Smooth muscle cell (in vitro differentiated cells): ENCODE results near the gene MICU1. TPM values are rescaled to one million over a fixed set of nuclear protein-coding genes. Genes with fewer than 3 reads are reported as not detected.

Experiments
- DNase-seq: peaks from one replicate; lab custom pipeline; 2025; ENCODE audit not compliant: unreplicated experiment; lab: John Stamatoyannopoulos, UW
- H2AFZ ChIP-seq: fragments of 200-600 bp; sonication (generic); 2 replicates; pipeline ENCODE4 v1.6.0; 2016; ENCODE audit warnings: antibody characterized with exemption, low read depth, mild to moderate bottlenecking
- H3F3A ChIP-seq: fragments of 200-600 bp; sonication (generic); 2 replicates; pipeline ENCODE4 v1.6.0; 2017; ENCODE audit warnings: antibody characterized with exemption, low read depth
- H3K27ac ChIP-seq: fragments of 200-600 bp; sonication (generic); 2 replicates; pipeline ENCODE4 v1.5.1; 2016; ENCODE audit warnings: low read depth, mild to moderate bottlenecking
- H3K27me3 ChIP-seq: fragments of 200-600 bp; sonication (generic); 2 replicates; pipeline ENCODE4 v1.6.1; 2016; ENCODE audit warnings: low read depth, mild to moderate bottlenecking
- H3K36me3 ChIP-seq: fragments of 200-600 bp; sonication (generic); 2 replicates; pipeline ENCODE4 v1.5.1; 2016; ENCODE audit warnings: low read depth
- H3K4me1 ChIP-seq: fragments of 200-600 bp; sonication (generic); 2 replicates; pipeline ENCODE4 v1.5.1; 2016; ENCODE audit warnings: low read depth
- H3K4me2 ChIP-seq: fragments of 200-600 bp; sonication (generic); 2 replicates; pipeline ENCODE4 v1.6.0; 2016; ENCODE audit warnings: mild to moderate bottlenecking
- H3K4me3 ChIP-seq: fragments of 200-600 bp; sonication (generic); 2 replicates; pipeline ENCODE4 v1.5.1; 2016; ENCODE audit warnings: mild to moderate bottlenecking
- H3K79me2 ChIP-seq: fragments of 200-600 bp; sonication (generic); 2 replicates; pipeline ENCODE4 v1.6.0; 2016; ENCODE audit warnings: low read depth, mild to moderate bottlenecking
- H3K9ac ChIP-seq: fragments of 200-600 bp; sonication (generic); 2 replicates; pipeline ENCODE4 v1.6.0; 2016; ENCODE audit warnings: low read depth
- H3K9me3 ChIP-seq: fragments of 200-600 bp; sonication (generic); replicated peaks from 2 replicates; pipeline ENCODE4 v1.5.1; 2016; ENCODE audit warnings: low read depth
- H4K20me1 ChIP-seq: fragments of 200-600 bp; sonication (generic); 2 replicates; pipeline ENCODE4 v1.6.0; 2016; ENCODE audit warnings: low read depth
- CTCF ChIP-seq: fragments of 200-600 bp; sonication (generic); IDR thresholded peaks from 2 replicates; pipeline ENCODE4 v1.5.1; 2017; ENCODE audit warnings: borderline replicate concordance, mild to moderate bottlenecking, antibody characterized with exemption; ENCODE audit not compliant: insufficient read depth, poor library complexity, severe bottlenecking
- WGBS: methylation state at CpG from one replicate; pipeline ENCODE4 v1.1.7; 2016; ENCODE audit warnings: low lambda C conversion rate; 5-methylcytosine and 5-hydroxymethylcytosine counted together
- polyA plus RNA-seq: library from polyadenylated mRNA; unstranded; fragments of >200 nt; fragmentation: Nextera tagmentation; extraction: Ambion mirVana; gene quantifications from 2 replicates; pipeline ENCODE4 v1.2.1, GENCODE V29; 2016
- total RNA-seq: library from RNA; depleted of rRNA; stranded (reverse); fragments of >200 nt; gene quantifications from 2 replicates; pipeline ENCODE4 v1.2.3, GENCODE V29; 2014

MICU1 gene
- total and polyA plus RNA-seq, 2 experiments from 2014 or later, result 35.0 to 35.1 TPM

- no peaks in the 10 kb centered on the region for H4K20me1 ChIP-seq
- H3K27me3 ChIP-seq, result no peaks in the 10 kb centered on the region
- H3K36me3 ChIP-seq, result no peaks in the 10 kb centered on the region
- no peak overlapping the region for H3K4me3 ChIP-seq
- no peaks in the 10 kb centered on the region for H3K4me1 ChIP-seq
- H3K4me2 ChIP-seq, result no peak overlapping the region
- 98% methylated on average over 4 of the region's 4 CpGs for WGBS
- DNase-seq, result no peak
- TF ChIP-seq CTCF, result no peak
- H2AFZ ChIP-seq, result no peak overlapping the region
- H3K9ac ChIP-seq, result no peak overlapping the region
- no peaks in the 10 kb centered on the region for H3K79me2 ChIP-seq
- no peaks in the 10 kb centered on the region for H3F3A ChIP-seq
- H3K27ac ChIP-seq, result no peak overlapping the region
- no peaks in the 10 kb centered on the region for H3K9me3 ChIP-seq
These were observed 138.8 kb downstream of the MICU1 start for GRCh38 chr10:72487116-72487515.

GRCh38 chr10:72485701-72486100 is 140.2 kb downstream of the MICU1 start:
- Histone ChIP-seq H3K9ac (no peak overlapping the region), H3K79me2 (no peaks in the 10 kb centered on the region), H3K9me3 (no peaks in the 10 kb centered on the region), H3K4me3 (no peak overlapping the region), H3F3A (no peaks in the 10 kb centered on the region), H4K20me1 (no peaks in the 10 kb centered on the region), H3K27ac (no peak overlapping the region), H3K4me1 (no peaks in the 10 kb centered on the region), H3K36me3 (no peaks in the 10 kb centered on the region), H3K27me3 (no peaks in the 10 kb centered on the region), H3K4me2 (no peak overlapping the region), H2AFZ (no peak overlapping the region)
- TF ChIP-seq CTCF, result no peak
- 95% methylated on average over 3 of the region's 3 CpGs for WGBS
- DNase-seq, result no peak

- H3K4me3 ChIP-seq, result no peak overlapping the region
- no peaks in the 10 kb centered on the region for H4K20me1 ChIP-seq
- H3F3A ChIP-seq, result no peaks in the 10 kb centered on the region
- H3K9me3 ChIP-seq, result no peaks in the 10 kb centered on the region
- H3K79me2 ChIP-seq, result no peaks in the 10 kb centered on the region
- WGBS, result 96% methylated on average over 3 of the region's 3 CpGs
- DNase-seq, result no peak
- no peak for TF ChIP-seq CTCF
- H3K9ac ChIP-seq, result no peak overlapping the region
- no peak overlapping the region for H3K27ac ChIP-seq
- H3K4me1 ChIP-seq, result no peaks in the 10 kb centered on the region
- no peaks in the 10 kb centered on the region for H3K36me3 ChIP-seq
- no peaks in the 10 kb centered on the region for H3K27me3 ChIP-seq
- H2AFZ ChIP-seq, result no peak overlapping the region
- H3K4me2 ChIP-seq, result no peak overlapping the region
These were observed 141.4 kb downstream of the MICU1 start for GRCh38 chr10:72484521-72484920.

GRCh38 chr10:72483471-72483870 is 142.4 kb downstream of the MICU1 start:
- Histone ChIP-seq H3K9ac (no peak overlapping the region), H3K9me3 (no peaks in the 10 kb centered on the region), H3K4me3 (no peak overlapping the region), H3K27me3 (no peaks in the 10 kb centered on the region), H2AFZ (no peak overlapping the region), H3K27ac (no peak overlapping the region), H3K4me1 (no peaks in the 10 kb centered on the region), H3K79me2 (no peaks in the 10 kb centered on the region), H3K36me3 (no peaks in the 10 kb centered on the region), H3F3A (no peaks in the 10 kb centered on the region), H3K4me2 (no peak overlapping the region), H4K20me1 (no peaks in the 10 kb centered on the region)
- no peak for DNase-seq
- WGBS, result 96% methylated on average over 6 of the region's 6 CpGs
- no peak for TF ChIP-seq CTCF
